ENCODE results near the gene KCNQ4. TPM values are rescaled to one million over a fixed set of nuclear protein-coding genes. Genes with fewer than 3 reads are reported as not detected.
A peak's percentile ranks its signal among the peaks of the same experiment; 100 is the strongest.

KCNQ4 gene
- total RNA-seq, 1 donor from 2014 or later: 1.5 TPM

DNA sequence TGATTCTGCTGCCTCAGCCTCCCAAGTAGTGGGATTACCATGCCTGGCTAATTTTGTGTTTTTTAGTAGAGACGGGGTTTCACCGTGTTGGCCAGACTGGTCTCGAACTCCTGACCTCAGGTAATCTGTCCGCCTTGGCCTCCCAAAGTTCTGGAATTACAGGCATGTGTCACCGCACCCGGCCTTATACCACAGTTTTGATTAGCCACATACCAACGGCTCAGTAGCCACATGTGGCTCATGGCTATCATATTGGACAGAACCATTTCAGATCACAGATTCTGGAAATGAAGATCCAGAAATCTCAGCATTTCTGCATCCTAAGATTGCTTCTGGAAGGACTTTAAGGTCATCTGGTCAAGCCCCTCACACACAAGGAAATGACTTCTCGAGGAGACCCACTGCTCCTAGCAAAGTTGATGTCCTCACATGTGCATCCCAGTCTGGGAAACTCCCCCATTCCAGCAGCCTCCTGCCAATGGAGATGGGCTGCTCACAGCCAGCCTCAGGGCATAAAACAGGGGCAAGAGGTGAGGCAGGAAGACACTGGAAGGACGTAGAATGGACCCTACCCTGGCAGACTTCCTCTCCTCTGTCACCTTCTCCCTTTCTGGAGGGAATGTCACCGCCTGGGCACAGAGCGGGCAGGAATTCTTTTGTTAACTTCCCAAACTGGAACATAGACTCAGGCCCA, 96.0 kb downstream of the KCNQ4 start:
- Mint-ChIP-seq H3K4me1 (peaks cover 33% of the 10 kb centered on the region), H3K27me3 (peaks cover 18% of the 10 kb centered on the region), H3K4me3 (no peak overlapping the region), H3K27ac (no peak overlapping the region), H3K36me3 (ENCODE audit: low read depth) (peaks cover 14% of the 10 kb centered on the region), H3K9me3 (peaks cover 9% of the 10 kb centered on the region)
- no peak for DNase-seq
- intact Hi-C loops (cut with micrococcal nuclease): no loop called here

DNA sequence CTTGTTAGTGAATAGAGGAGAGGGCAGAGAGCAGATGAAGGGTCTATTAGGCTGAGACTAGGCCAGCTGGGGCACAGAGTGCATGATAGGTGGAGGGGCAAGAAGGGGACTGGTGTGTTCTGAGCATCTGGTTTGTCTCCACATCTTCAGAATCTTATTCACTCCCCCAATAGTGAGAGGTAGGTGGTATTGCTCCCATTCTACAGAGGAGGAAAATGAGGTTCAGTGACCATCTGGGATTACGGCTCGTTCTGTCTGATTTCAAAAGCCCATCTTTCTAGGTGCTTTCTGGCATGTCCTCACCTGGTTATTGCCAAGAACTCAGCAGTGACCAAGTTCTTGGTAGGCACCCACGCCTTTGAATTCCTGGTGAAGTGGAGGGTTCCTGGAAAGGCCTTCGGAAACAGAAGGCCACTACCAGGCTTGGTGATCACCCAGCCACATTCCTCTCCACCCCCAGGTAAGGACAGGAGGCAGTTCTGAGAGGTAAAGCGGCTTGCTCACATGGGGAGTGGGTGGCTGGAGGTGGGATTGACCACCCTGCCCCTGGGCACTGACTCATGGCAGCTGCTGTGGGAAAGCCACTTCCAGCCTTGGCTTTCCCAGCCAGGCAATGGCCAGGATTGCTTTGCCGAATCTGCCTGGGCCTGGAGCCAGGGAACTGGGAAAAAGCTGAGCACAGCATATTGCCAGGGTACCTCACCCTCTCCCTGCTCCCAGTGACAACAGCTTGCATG, 97.4 kb downstream of the KCNQ4 start:
- H3K27ac Mint-ChIP-seq: no peak overlapping the region
- peaks cover 6% of the 10 kb centered on the region for H3K9me3 Mint-ChIP-seq
- H3K4me3 Mint-ChIP-seq: no peak overlapping the region
- intact Hi-C loops (cut with micrococcal nuclease): no loop called here
- DNase-seq: no peak
- H3K27me3 Mint-ChIP-seq: peaks cover 27% of the 10 kb centered on the region
- peaks cover 23% of the 10 kb centered on the region for H3K4me1 Mint-ChIP-seq
- peaks cover 10% of the 10 kb centered on the region for H3K36me3 Mint-ChIP-seq (ENCODE audit: low read depth)

DNA sequence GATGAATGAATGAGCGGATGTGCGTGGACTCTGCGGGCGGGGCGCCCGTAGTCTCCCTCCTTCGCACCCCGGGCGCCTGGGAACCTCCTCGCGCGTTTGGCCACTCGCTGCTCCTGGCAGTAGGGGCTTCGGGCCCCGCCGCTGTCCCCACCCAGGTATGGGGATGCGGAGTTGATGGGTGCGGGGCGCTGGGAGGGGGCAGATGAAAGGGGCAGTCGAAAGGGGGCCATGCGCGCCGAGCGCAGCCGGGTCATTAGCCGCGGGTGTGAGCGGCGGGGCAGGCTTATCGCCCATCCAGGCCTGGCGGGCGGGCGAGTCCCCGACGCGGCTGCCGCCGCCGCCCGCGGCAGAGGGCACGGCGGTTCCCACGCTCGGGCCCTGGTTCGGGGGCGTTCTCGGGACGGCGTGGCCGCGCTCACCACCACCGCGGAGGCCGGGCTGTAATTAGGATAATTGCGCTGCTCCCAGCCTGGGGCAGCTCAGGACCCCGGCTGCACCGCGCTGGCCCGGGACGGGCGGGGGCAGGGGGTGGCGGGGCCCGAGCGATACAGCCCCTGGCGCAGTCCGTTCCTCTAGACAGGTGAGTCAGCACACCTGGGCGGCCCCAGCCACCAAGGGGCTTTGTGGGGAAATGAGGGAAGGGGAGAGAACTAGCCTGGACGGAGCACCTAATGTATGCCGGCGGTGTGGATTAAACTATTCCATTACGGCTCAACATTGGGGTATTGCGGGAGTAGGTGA, 100.6 kb downstream of the KCNQ4 start:
- intact Hi-C loops (cut with micrococcal nuclease): no loop called here
- no peak overlapping the region for H3K27ac Mint-ChIP-seq
- DNase-seq: no peak
- H3K4me1 Mint-ChIP-seq: peaks cover 9% of the 10 kb centered on the region
- peak overlapping the region; percentile 50 for H3K4me3 Mint-ChIP-seq
- H3K36me3 Mint-ChIP-seq (ENCODE audit: low read depth): no peaks in the 10 kb centered on the region
- peaks cover 51% of the 10 kb centered on the region for H3K27me3 Mint-ChIP-seq
- H3K9me3 Mint-ChIP-seq: no peaks in the 10 kb centered on the region

DNA sequence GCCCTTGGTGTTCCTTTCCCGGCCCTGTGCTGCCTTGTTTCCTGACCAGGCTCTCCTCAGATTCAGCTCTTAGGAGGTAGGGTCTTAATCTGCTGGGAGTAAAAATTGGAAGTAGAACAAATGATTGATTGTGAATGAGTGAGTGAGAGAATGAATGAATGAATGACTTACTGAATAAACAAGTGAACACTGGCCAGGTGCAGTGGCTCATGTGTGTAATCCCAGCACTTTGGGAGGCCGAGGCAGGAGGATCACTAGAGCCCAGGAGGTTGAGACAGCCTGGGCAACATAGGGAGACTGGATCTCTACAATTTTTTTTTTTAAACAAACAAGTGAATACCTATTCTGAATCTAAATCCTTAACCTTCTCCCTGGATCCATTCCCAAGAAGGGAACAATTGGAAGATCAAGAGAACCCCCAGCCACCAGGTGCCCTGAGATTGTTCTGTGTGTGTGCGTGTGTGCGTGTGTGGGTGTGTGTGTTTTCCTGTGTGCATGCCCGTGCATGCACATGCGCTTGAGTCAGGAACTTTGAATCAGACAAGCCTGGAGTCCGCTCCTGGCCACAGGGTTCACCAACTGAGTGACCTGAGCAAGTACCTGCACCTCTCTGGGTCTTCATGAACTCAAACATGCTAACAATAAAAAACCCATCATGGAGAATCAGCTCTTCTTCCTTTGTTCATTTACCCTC, 102.9 kb downstream of the KCNQ4 start:
- DNase-seq: no peak

DNA sequence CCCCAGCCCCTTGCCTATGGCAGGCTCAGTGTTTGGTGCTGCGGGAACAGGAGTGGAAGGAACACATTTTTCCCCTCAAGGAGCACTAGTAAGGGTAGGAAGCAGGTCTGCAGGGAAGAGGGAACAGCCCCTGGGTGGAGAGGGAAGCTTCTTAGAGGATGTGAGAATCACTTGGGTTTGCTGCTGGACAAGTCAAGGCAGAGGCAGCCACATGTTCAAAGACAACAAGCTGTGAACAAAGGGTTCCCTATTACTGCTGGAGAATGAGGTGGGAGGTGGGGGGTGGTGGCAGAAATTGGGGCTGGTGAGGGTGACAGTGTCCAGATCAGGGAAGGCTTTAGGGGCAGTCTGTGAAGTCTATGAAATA, 103.4 kb downstream of the KCNQ4 start:
- no peak overlapping the region for H3K27ac Mint-ChIP-seq
- H3K9me3 Mint-ChIP-seq: no peaks in the 10 kb centered on the region
- peaks cover 9% of the 10 kb centered on the region for H3K4me1 Mint-ChIP-seq
- intact Hi-C loops (cut with micrococcal nuclease): no loop called here
- H3K36me3 Mint-ChIP-seq (ENCODE audit: low read depth): no peaks in the 10 kb centered on the region
- peaks cover 53% of the 10 kb centered on the region for H3K27me3 Mint-ChIP-seq
- no peak overlapping the region for H3K4me3 Mint-ChIP-seq
- DNase-seq: no peak

More for the DNA sequence above, 102.9 kb downstream of the KCNQ4 start:
- no peak overlapping the region for H3K4me3 Mint-ChIP-seq
- no peak overlapping the region for H3K27ac Mint-ChIP-seq
- H3K36me3 Mint-ChIP-seq (ENCODE audit: low read depth): no peaks in the 10 kb centered on the region
- peaks cover 9% of the 10 kb centered on the region for H3K4me1 Mint-ChIP-seq
- intact Hi-C loops (cut with micrococcal nuclease): no loop called here
- H3K9me3 Mint-ChIP-seq: no peaks in the 10 kb centered on the region
- peaks cover 55% of the 10 kb centered on the region for H3K27me3 Mint-ChIP-seq

DNA sequence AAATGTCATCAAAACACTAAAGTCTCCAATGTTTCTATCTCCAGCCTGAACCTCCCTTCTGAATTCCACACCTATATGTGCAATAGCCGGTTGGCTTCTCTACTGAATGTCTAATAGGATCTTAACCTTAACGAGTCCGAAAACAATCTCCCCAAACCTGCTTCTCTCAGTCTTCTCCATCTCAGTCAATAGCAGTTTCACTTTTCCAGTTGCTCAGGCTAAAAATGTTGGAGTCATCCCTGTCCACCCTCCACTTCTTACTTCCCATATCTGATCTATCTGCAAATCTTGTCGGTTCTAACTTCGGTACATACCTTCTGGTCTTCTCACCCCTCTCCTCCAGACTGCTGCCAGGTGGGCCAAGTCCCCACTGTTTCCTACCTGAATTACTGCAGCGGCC, 104.1 kb downstream of the KCNQ4 start:
- intact Hi-C loops (cut with micrococcal nuclease): no loop called here
- Mint-ChIP-seq H3K36me3 (ENCODE audit: low read depth) (no peaks in the 10 kb centered on the region), H3K4me3 (no peak overlapping the region), H3K4me1 (peaks cover 9% of the 10 kb centered on the region), H3K9me3 (no peaks in the 10 kb centered on the region), H3K27me3 (peaks cover 52% of the 10 kb centered on the region), H3K27ac (no peak overlapping the region)
- DNase-seq: no peak

Other genes starting within 250 kb of the KCNQ4 start
- 2.0 and 2.4 TPM in 2 replicates for gene RIMS3, start 118.1 kb upstream of the KCNQ4 start, total RNA-seq
- 66.5 and 73.2 TPM in 2 replicates for gene NFYC, start 92.1 kb upstream of the KCNQ4 start, total RNA-seq
- gene CITED4, start 78.6 kb downstream of the KCNQ4 start, total RNA-seq: 5.5 and 6.0 TPM in 2 replicates
- gene CTPS1, start 195.9 kb downstream of the KCNQ4 start, total RNA-seq: 169 and 175 TPM in 2 replicates
- gene SLFNL1, start 237.9 kb downstream of the KCNQ4 start, total RNA-seq: 0.14 and 0.26 TPM in 2 replicates

All from activated CD4-positive, alpha-beta T cell treated with anti-CD3 and anti-CD28 coated beads, Interleukin-2, amount 10 ng/mL, durations not matched to agents 24 days and 14 days (primary cell).